Stimulated activated CD4-positive, alpha-beta T cell treated with anti-CD3 and anti-CD28 coated beads, TNF-alpha, amount 100 ng/mL, for 1 hour (primary cell): ENCODE results near the gene MAP3K21.

Source experiments
- DNase-seq, 3 donors: peaks; one replicate each; pipeline ENCODE4 v3.0.0-alpha.2; 2020; ENCODE audit warnings: low read depth in 3 of 3, low spot score in 1 of 3

MAP3K21 gene

DNA sequence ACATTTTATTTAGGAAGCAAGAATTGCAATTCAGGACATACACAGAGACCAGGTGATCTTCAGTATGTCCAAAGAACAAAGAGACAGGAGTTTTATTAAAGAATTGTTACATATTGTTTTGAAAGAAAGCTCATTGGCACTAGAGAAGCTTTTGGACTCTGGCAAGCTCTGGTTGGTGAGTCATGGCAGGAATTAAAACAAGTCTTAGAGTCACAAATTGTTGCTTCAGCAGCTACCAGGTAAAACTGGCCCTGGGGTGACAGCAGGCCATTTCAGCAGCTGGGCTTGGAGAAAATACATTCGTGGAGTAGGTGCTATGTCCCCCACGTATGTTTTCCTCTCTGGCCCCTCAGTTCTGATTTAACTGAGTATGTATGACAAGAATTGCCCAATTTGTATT is 58.8 kb downstream of the MAP3K21 start:
- no peak for DNase-seq

- DNase-seq: no peak
Observed at GRCh38 chr1:233387585-233387984, 60.1 kb downstream of the MAP3K21 start.

GRCh38 chr1:233389169-233389568 is 61.6 kb downstream of the MAP3K21 start:
- no peak for DNase-seq

DNA sequence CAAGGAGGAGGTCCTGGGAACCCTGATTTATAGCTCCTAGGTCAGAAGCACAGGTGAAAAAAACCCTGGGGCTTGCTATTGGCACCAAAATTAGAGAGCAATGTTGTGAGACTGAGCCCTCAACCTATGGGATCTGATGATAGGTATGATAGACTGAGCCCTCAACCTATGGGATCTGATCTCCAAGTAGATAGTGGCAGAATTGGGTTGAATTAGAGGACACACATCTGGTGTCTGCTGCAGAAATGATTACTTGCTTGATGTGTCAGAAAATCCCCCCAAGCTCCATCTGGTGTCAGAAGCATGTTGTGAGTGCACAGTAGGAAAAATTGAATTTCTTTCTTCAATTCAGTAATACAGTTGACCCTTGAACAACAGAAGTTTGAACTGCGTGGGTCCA is 62.4 kb downstream of the MAP3K21 start:
- no peak for DNase-seq

GRCh38 chr1:233390842-233391737 is 63.6 kb downstream of the MAP3K21 start:
- DNase-seq: no peak

DNA sequence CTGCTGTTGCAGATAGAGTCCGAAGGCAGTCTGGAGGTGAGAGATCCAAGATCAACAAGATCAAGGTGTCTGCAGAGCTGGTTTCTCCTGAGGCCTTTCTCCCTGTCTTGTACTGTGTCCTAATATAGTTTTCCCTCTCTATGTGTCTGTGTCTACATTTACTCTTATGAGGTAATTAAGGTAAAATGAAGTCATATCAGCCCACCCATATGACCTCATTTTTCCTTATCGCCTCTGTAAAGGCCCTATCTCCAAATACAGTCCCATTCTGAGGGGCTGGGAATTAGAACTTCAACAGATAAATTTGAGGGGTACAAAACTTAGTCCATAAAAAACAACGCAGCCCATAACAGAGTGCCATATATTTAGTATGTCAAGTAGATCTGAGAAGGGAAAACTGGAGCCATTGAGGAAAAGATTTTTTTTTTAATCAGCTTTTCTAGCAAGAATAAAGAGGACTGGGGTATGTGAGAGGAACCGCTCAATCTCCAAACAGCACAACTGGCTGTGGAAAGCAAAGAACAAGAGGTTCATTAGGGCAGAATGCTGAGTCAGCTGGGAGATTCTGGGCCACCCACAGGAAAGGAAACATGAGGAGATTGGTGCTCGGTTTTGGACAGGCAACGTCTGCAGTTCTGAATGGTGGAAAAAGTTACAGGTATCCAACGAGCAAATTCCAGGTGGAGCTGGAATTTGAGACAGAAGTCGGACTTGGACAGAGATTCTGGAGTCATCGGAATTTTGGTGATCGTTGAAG is 65.7 kb downstream of the MAP3K21 start:
- no peak for DNase-seq

GRCh38 chr1:233393926-233394680 is 66.6 kb downstream of the MAP3K21 start:
- DNase-seq: no peak

DNA sequence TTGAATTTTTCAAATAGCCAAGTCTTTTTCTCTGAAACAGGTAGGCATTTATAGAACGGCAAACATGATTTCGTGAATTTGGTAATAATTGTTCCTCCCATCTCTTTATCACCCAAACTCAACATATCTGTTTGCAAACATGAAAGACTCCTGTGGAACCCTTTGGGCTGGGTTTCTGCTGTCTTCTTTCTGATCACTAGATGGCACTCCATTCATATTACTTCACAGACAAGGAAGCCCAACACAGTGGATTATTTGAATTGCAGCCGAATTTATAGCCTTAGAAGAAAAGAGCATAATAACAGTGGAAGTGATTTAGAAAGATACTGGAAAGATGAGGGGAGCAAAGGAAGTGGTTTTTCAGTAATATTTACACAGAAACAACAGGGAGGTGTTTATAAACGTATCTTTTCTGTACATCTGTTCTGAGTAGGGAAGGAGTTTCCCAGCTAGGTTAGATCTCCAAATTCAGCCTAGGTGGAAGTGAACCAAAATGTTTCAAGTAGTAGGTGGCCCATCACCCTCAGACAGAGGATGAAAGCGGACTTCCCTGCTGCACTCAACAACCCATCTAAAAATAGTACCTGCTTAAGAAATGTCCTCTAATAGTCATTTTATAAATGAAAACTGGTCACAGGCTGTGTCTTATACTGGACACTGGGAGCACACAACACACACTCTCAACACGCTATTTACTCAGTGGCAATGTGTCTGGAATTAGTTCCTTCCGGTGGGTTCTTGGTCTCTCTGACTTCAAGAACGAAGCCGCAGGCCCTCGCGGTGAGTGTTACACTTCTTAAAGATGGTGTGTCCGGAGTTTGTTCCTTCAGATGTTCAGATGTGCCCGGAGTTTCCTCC is 67.6 kb downstream of the MAP3K21 start:
- DNase-seq: no peak

DNA sequence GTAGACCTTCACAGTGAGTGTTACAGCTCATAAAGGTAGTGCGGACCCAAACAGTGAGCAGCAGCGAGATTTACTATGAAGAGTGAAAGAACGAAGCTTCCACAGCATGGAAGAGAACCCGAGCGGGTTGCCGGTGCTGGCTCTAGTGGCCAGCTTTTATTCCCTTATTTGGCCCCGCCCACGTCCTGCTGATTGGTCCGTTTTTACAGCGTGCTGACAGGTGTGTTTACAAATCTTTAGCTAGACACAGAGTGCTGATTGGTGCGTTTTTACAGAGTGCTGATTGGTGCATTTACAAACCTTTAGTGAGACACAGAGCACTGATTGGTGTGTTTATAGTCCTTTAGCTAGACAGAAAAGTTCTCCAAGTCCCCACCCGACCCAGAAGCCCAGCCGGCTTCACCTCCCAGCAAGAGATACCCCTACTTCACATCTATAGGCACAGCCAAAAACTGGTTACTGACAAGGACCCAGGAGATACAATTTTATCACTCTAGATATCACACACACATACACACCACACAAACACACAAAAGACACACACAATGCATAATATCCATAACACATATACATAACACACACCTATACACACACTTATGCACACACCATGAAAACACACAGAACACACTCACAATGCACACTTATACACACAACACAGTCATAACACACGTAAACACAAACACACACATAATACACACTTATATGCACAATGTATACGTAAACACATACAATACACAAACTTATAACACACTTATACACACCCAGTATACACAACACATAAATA is 68.5 kb downstream of the MAP3K21 start:
- DNase-seq: no peak

- no peak for DNase-seq
Observed at GRCh38 chr1:233406339-233406960, 78.9 kb downstream of the MAP3K21 start.

GRCh38 chr1:233406994-233407631 is 79.6 kb downstream of the MAP3K21 start:
- no peak for DNase-seq

DNA sequence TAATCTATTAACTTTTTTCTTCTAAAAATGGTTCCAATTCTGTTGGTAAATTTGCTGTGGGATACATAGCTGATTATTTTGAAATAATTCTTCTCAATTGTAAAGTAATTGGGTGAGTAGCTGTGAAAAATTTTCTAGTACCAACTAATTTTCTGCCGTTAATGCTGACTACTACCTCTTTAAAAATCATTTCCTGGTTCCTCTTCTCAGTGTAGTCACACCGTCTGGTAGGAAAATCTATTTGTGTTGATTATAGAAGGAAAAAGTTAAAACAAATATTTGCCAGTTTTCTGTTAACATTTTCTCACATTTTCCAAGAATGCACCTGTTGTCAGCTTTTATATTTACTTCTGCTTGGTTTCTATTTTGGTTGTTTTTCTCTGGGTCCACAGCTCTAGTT is 82.0 kb downstream of the MAP3K21 start:
- no peak for DNase-seq

- no peak for DNase-seq
Observed at GRCh38 chr1:233410906-233411305, 83.4 kb downstream of the MAP3K21 start.

DNA sequence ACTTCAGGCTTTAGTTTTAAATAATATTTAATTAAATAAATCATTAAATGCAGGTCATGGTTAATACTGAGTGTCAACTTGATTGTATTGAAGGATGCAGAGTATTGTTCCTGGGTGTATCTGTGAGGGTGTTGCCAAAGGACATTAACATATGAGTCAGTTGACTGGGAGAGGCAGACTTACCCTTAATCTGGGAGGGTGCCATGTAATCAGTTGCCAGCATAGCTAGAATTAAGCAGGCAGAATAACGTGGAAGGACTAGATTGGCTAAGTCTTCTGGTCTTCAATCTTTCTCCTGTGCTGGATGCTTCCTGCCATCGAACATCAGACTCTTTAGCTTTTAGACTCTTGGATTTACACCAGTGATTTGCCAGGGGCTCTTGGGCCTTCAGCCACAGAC is 85.3 kb downstream of the MAP3K21 start:
- no peak for DNase-seq

DNA sequence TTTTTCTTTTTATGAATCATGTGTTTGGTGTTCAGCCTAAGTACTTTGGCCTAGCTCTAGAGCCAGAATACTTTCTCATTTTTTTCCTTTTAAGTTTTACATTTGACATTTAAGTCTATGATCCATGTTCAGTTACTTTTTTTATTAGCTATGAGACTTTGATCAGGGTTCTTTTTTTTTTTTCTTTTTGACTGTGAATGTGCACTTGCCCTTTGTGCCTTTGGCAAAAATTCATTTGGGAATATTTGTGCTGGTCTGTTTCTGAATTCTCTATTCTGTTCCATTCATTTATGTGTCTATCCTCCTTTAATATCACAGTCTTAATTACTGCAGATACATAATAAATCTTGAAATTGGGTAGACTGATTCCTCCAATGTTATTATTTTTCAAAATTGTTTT is 93.8 kb downstream of the MAP3K21 start:
- DNase-seq: no peak

- DNase-seq: no peak
Observed at GRCh38 chr1:233424779-233425178, 97.3 kb downstream of the MAP3K21 start.

DNA sequence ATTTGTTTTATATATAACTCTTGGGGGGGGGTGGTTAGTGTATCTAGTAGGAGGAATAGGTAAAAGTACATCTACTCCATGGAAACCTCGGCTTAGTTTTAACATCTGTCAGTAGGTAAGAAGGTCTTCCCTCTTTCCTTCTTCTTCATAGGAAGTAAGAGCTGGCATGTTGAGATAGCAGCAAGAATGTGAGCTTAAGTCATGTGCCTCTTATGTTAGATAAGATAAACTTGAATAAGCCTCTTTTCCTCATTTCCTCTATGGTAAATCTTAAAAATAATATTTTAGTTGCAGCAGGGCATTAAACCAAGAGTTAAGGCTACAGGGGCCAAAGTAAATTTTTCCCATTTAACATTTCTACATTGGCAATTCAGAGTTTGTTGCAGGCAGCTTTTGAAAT is 100.4 kb downstream of the MAP3K21 start:
- no peak for DNase-seq

DNA sequence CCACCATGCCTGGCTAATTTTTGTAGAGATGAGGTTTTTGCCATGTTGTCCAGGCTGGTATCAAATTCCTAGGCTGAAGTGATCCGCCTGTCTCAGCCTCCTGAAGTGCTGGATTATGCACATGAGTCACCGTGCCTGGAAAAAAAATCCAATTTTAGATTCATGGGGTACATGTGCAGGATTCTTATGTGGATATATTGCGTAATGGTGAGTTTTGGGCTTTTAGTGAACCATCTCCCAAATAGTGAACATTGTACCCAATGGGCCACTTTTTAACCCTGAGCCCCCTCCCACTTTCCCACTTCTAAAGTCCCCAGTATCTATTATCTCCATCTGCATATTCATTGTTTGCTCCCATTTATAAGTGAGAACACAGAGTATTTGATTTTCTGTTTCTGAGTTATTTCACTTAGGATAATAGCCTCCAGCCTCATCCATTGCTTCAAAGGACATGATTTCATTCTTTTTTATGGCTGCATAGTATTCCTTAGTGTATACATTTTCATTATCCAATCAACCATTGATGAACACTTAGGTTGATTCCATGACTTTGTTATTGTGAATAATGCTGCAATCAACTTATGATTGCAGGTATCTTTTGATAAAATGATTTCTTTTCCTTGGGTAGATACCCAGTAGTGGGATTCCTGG is 104.4 kb downstream of the MAP3K21 start:
- DNase-seq: no peak

DNA sequence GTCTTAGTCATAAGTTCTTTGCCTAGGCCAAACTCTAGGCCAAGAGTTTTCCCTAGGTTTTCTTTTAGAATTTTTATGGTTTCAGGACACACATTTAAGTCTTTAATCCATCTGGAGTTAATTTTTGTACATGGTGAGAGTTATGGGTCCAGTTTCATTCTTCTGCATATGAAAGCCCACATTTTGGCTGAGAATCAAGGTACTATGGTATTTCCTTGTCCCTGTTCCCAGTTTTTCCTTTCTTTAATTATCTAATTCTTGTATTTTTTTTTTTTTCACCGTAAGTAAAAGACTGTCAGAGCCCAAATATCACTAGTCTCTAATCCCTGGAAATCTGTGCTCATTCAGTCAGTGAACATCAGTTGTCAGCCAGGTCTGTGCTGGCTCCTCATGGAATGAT is 105.4 kb downstream of the MAP3K21 start:
- no peak for DNase-seq
